ENCODE data around the gene CDC14B. TPM values are rescaled to one million over a fixed set of nuclear protein-coding genes. Genes with fewer than 3 reads are reported as not detected.

CDC14B gene
- total and polyA plus RNA-seq, 2 of the 4 experiments (the other 2 are of a cell fraction) = 9.7 to 26.3 TPM

- no peak overlapping the region for H4K8ac ChIP-seq (ENCODE audit: low read depth in 2 of 2, low read length in 2 of 2)
- in situ Hi-C loops (cut with MboI; ENCODE audit: low sequenced_read_pairs) (no loop called here), dilution Hi-C loops (cut with HindIII; ENCODE audit: low sequenced_read_pairs, unreplicated experiment) (no loop called here), intact Hi-C loops (cut with micrococcal nuclease) (loop anchor here (5.0 kb wide), 1 partner anchor 38 kb away; no protein-coding TSS in a partner anchor)
- no peak overlapping the region for H3K9ac ChIP-seq (ENCODE audit: low read depth, low read length)
- peaks cover 10% of the 10 kb centered on the region for H3K36me3 ChIP-seq (ENCODE audit: control insufficient read depth, insufficient read depth, low read length)
- ChIA-PET POLR2A (ENCODE audit: unreplicated experiment) (no interaction called here), CTCF (no interaction called here)
- no peak overlapping the region for H3K14ac ChIP-seq (replicated peaks; ENCODE audit: low read depth, low read length)
- H3K4ac ChIP-seq (ENCODE audit: low read depth, low read length) = no peak overlapping the region
- no peak overlapping the region for H2AFZ ChIP-seq (replicated peaks; ENCODE audit: low read length, poor library complexity)
- H4K20me1 ChIP-seq (ENCODE audit: insufficient read depth, low read length) = no peaks in the 10 kb centered on the region; the same call in 1 of the 2 replicates
- no peak overlapping the region for H4K5ac ChIP-seq (ENCODE audit: low read depth, low read length)
- no peak for ATAC-seq (ENCODE audit: low read depth)
- no peak overlapping the region for H3K18ac ChIP-seq (ENCODE audit: low read depth, low read length)
- H2BK120ac ChIP-seq (ENCODE audit: low read depth, low read length) = no peak overlapping the region
- H3K27me3 ChIP-seq (ENCODE audit: control insufficient read depth, insufficient read depth, low read length) = no peaks in the 10 kb centered on the region
- H3K4me3 ChIP-seq (ENCODE audit: insufficient read depth, low read depth, low read length) = no peak overlapping the region
- no peaks in the 10 kb centered on the region for H3K9me3 ChIP-seq (ENCODE audit: control insufficient read depth, insufficient read depth, low read length)
- no peak overlapping the region for H2BK15ac ChIP-seq (ENCODE audit: low read depth, low read length)
- no peak overlapping the region for H3K27ac ChIP-seq (ENCODE audit: insufficient read depth, low read length)
- no TSS peak for BruUV-seq (replicated peaks)
- WGBS, 2 experiments (ENCODE audit: extremely low coverage in 2 of 2, insufficient read length in 1 of 2) = no CpG with 5 or more reads among the region's 2 CpGs
- no peak overlapping the region for H3K4me2 ChIP-seq (ENCODE audit: low read depth, low read length)
- H2AK5ac ChIP-seq (ENCODE audit: low read depth, low read length) = no peak overlapping the region
- no peak overlapping the region for H2BK20ac ChIP-seq (ENCODE audit: low read depth, low read length)
- H3K23ac ChIP-seq (ENCODE audit: low read depth, low read length) = no peak overlapping the region
- TF ChIP-seq NFE2L2 (IDR thresholded peaks at IDR 0.05; ENCODE audit: low read depth, low read length) = no peak
- TF ChIP-seq SMC3 (IDR thresholded peaks at IDR 0.05; ENCODE audit: low read depth, low read length) = no peak
- TF ChIP-seq, protein P1, sequence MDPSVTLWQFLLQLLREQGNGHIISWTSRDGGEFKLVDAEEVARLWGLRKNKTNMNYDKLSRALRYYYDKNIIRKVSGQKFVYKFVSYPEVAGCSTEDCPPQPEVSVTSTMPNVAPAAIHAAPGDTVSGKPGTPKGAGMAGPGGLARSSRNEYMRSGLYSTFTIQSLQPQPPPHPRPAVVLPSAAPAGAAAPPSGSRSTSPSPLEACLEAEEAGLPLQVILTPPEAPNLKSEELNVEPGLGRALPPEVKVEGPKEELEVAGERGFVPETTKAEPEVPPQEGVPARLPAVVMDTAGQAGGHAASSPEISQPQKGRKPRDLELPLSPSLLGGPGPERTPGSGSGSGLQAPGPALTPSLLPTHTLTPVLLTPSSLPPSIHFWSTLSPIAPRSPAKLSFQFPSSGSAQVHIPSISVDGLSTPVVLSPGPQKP (IDR thresholded peaks at IDR 0.05; ENCODE audit: borderline replicate concordance, low read depth, low read length) = no peak
- H2AK9ac ChIP-seq (replicated peaks; ENCODE audit: low read depth, low read length, poor library complexity) = no peak overlapping the region
- no peak overlapping the region for H4K91ac ChIP-seq (ENCODE audit: insufficient read depth, low read depth, low read length)
- H2BK5ac ChIP-seq (ENCODE audit: low read depth, low read length, poor library complexity, severe bottlenecking) = no peak overlapping the region
- peaks cover 0 to 5% of the 10 kb centered on the region in 2 experiments; a peak in 1 of 4 replicates for H3K79me1 ChIP-seq (ENCODE audit: low read depth in 1 of 2, low read length in 2 of 2)
- H3K4me1 ChIP-seq (ENCODE audit: control insufficient read depth, insufficient read depth, low read length) = peaks cover 6% of the 10 kb centered on the region
- H3K56ac ChIP-seq (ENCODE audit: extremely low read depth, insufficient read depth, low read length) = no peak overlapping the region
- no peak for DNase-seq
- peaks cover 5% of the 10 kb centered on the region for H3K9me1 ChIP-seq (ENCODE audit: insufficient read depth, low read length)
Measured at GRCh38 chr9:96519787-96520186, 99.9 kb downstream of the CDC14B start.

Measured in IMR-90 (cell line).